Measurements from ENCODE around the gene SNRNP25.

The SNRNP25 gene

DNA sequence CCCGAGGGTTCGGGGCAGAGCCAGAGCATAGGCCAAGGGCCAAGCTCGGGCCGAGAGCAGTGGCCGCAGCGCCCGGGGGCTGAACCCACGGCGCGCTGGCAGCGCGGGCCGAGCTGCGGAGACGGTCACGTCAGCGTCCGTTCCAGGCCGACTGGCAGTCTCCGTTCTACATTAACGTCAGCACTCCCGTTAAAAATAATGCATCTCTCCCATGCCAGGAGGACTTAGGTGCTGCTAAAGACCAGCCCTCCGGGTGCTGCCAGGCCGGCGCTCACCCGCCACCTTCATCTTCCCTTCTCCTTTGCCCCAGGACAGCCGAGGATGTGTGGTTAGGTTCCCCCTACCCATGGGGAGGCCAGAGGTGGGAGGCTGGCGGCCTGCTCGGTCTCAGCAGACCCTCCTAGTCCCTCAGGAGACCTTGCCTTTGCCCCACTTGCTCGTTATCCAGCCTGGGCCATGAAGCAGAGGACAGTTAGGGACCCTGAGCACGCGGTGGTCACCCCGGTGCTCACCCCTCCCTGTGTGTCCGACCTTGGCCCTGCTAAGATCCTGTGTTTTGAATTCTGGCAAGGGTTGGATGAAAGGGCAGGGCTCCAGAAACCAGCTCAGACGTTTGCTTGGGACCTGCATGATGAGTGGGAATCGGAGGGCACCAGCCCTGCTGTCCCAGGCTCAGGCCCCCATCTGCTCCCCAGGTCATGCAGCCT, 25.0 kb downstream of the SNRNP25 start:
- DNase-seq: no peak

DNA sequence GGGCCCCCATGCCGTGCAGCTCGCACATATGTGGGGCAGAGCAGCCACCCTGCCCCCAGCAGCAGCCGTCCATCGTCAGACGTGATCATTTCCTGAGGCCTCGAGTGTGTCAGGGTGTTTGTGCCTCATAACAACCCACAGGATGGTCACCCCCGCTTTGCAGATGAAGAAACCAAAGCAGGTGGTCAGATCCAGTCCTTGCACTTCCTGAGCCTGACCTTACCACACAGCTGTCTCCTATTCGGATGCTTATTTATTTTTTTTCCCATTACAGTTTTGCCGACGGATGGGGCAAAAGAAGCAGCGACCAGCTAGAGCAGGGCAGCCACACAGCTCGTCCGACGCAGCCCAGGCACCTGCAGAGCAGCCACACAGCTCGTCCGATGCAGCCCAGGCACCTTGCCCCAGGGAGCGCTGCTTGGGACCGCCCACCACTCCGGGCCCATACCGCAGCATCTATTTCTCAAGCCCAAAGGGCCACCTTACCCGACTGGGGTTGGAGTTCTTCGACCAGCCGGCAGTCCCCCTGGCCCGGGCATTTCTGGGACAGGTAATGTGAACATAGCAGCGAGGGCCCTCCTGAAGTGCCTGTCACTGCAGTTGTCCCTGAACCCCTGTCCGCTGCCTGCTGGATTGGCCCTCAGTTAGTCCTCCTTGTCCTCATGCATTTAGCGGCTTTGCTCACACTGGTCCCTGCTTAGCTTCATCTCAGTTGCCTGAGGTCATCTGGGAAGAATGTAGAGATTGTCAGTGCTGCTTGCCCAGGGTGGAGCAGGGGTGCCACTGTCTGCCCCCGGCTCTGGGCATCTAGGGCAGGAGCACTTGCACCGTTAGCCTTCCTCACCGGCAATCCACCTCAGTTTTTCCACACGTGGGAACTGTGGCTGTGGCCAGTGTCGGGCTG, 25.8 kb downstream of the SNRNP25 start:
- no peak for DNase-seq

DNA sequence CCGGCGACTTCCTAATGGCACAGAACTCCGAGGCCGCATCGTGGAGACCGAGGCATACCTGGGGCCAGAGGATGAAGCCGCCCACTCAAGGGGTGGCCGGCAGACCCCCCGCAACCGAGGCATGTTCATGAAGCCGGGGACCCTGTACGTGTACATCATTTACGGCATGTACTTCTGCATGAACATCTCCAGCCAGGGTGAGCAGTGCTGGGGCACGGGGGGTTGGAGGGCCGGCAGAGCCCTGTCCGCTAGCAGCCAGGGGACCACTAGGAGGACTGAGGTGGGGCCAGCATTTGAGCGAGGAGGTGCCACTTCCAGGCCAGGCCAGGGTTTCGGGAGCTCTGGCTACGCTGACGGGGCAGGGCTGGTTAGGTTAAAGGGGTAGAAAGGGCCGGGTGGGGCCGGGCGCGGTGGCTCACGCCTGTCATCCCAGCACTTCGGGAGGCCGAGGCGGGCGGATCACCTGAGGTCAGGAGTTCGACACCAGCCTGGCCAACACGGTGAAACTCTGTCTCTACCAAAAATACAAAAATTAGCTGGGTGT, 29.5 kb downstream of the SNRNP25 start:
- no peak for DNase-seq

DNA sequence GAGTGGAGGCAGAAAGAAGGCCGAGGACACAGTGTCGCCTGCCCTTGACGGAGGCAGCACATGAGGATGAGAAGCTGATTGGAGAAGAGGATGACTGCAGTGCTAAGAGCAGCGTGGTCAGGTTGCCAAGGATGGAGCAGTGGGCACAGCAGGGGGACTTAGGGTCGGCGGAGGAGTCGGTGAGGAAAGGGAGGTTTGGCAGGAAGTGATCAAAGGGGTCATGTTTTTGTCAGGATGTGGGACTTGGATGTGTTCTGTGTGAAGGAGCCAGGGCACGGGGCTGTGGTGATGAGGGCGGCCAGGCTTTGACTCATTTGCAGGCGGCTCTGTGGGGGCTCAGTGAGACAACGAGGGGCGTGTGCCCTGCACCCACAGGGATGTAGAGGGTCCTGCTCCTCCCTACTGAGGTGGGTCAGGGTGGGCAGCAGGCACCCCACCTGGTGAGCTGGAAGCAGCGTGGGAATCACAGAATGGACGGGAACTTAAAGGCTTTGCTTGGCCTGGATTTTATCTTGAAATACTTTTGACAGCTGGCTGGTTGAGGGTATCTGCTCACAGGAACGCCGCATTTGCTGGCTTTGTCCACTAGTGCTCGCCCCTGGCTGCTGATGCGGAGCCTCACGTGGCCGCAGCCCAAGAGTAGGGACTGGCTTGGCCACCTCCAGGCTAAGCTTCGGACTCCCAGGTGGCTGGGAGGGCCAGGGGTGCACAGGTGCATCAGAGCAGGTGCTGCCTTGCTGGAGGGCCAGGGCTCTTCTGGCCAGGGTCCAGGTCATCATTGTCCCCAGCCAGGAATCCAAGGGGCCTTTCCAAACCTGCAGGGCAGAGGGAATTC, 30.4 kb downstream of the SNRNP25 start:
- peak in 1 of 2 experiments; percentile 7 for DNase-seq

DNA sequence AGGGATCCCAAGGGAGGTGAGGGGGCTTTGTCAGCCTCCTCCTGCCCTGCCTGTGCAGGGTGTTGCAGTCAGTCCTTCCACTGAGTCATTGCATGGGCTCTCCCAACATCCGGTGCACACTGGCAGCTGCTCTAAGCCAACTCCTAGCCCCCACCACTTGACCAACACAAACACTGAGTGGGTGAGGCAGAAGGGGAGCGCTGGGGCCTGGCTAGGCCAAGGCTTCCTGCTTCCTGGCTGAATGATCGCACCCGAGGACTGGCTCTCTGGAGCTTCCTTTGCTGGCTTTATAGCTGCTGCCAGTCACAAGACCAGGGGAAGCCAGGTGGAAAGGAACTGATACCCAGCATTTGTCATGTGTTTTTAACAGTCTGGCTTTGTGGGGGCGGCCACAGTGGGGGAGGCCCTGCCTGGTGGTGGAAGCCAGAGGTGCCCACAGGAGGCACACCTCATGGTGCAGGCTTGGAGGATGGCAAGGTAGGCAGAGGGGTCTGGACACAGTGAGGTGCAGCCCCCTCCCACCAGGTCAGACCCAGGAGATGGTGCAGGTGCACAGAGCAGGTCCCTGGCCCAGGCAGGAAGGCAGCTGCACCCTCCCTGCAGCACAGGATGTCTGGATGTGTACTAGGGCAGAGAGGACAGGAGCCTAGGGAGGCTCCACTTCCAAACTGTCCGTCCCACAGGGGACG, 31.2 kb downstream of the SNRNP25 start:
- peak; percentile 51 to 73 for DNase-seq

DNA sequence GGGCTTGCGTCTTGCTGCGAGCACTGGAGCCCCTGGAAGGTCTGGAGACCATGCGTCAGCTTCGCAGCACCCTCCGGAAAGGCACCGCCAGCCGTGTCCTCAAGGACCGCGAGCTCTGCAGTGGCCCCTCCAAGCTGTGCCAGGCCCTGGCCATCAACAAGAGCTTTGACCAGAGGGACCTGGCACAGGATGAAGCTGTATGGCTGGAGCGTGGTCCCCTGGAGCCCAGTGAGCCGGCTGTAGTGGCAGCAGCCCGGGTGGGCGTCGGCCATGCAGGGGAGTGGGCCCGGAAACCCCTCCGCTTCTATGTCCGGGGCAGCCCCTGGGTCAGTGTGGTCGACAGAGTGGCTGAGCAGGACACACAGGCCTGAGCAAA, 31.8 kb downstream of the SNRNP25 start:
- no peak for DNase-seq

DNA sequence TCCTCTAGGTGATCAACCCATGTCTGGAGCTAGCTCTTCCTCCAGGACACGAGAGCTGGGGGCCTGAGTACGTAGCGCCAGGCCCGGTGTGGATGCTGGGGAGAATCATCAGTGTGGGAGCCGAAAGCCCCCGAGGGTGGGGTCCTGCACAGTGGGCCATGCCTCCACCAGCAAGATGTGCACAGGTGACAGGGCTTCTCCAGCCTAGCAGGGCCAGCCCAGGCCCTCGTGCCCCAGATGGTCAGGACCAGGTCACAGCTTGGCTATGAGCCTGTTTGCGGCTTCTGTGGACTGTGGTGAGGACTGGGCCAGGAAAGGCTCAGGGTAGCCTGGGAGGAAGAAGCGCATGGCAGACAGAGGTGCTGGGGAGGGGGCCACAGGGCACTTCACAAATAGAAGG, 32.2 kb downstream of the SNRNP25 start:
- DNase-seq: no peak

DNA sequence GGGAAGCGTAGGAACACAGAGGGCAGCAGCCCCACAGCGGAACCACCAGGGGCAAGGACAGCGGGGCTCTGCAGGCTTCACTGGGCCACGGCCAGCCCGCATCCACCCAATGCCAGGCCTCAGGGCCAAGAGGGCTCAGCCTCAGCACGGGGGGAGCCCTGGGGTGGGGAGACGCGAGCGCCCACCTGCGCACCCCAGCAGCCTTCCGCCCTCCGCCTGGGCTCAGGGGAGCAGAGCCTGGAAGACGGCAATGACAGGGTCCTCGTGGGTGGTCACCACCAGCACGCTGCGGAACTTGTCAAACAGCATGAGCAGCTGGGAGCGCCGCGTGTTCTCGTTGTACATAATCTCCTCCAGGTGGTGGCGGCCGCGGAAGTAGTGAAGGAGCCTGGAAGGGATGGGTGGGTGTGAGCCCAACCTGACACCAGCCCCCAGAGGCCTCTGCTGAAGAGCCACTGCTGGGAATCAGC, 32.9 kb downstream of the SNRNP25 start:
- DNase-seq: no peak

DNA sequence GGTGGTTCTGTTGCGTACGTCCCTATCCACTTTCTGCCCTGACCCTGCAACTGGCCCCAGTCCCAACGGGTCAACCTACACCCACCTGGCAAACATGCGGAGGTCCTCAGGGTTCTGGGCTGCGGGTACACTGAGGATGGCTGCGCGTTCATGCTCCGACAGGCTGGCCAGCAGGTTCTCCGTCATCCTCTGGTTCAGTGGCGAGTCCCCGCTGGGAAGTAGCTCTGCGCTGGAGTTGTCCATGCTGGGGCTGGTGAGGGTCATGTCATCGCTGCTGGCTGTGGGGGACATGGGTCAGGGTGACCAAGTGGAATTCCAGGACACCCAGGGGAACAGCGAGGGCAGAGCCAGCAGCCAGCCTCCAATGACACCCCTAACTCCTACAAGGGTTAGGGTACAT, 35.0 kb downstream of the SNRNP25 start:
- DNase-seq: no peak

DNA sequence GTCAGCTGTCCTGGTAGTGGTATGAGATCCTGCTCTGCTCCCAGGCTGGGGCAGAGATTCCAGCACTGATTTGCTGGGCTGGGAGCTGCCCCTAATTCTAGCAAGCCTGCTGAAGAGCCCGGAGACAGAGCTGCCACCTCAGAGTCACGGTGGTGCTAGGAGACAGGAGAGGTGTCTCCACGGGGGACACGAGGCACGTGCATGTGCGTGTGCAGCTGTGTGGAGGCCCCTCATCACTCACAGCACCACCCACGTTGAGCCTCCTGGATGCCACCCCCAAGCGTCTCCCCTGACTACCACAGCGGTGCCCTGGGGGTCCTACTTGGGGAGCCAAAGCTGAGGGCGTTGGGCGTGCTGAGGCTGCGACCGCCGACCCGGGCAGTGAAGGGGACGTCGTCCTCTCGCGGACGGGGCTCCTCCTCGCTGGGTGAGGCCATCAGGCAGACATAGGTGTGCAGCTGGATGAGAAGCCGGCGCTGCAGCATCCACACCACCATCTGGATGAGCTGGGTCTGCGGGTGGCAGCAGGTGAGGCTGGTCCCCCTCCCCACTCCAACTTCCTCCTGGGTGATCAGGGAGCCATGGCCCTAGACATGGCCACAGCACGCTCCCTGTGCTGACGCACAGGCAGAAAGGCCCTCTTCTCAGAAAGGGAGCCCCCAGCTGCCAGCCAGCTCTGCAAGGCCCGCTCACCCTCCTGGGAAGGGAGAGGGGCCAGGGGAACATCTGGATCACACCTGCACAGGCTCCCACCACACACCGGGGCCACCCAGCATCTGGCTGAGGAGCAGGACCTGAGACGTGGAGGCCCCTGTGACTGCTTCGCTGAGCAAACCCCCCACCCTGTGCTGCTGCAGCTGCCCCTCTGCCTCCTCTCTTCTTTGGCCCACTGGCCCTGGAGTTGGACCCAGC, 36.0 kb downstream of the SNRNP25 start:
- no peak for DNase-seq

DNA sequence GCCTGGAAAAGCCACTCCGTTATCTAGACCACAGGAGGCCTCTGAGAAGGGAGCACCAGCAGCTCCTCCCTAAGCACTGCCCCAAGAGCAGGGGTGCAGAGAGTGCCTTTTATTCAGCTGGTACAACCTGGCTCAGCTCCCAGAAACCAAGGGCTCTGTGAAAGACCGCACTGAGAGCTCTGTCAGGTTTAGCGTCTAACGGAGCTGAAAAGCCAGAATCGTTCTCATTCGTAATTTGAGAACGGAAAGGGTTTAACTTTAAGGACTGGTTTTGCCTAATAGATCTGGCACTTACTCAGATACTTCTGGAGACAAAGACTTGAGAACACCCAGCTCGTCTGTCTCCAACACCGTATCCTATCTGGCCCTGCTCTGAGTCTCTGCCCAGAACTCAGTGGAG, 37.9 kb downstream of the SNRNP25 start:
- no peak for DNase-seq

DNA sequence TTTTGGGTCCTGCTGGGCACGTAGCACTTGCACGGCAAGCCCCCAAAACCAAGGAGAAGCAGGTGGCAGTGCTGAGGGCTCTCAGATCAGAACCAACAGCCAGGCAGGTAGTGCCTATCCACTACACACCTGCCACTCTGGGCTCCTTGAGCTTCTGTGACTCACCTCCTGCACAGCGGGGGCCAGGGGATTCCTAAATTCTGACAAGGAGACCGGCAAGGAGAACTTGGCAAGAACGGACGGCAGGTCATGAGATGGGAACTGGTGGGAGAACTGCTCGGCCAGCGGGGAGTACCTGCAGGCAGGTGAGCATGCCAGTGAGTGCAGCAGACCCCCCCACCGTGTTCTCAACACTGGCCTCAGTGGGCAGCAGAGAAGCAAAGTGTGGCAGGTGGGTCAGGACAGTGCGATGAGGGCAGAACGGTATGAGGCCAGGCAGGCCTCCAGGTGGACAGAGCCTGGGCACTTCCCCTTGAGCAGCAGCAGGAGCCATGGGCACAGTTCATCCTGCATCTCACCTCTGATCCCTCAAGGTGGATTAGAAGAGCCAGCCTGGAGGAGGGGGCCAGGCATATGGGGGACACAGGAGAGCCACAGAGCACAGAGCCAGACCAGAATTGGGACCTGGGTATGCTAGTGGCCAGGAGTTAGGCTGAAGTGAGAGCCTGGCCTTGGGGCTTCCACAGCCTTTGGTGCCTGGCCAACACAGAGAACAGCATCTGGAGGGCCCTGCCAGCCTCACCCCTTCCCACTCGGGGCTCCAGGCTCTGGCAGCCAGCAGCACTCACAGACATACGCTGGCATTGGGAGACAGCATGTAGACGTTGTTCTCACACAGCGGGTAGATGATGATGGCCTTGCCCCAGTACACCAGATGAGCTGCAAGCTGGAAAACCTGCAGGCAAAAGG, 39.1 kb downstream of the SNRNP25 start:
- no peak for DNase-seq

DNA sequence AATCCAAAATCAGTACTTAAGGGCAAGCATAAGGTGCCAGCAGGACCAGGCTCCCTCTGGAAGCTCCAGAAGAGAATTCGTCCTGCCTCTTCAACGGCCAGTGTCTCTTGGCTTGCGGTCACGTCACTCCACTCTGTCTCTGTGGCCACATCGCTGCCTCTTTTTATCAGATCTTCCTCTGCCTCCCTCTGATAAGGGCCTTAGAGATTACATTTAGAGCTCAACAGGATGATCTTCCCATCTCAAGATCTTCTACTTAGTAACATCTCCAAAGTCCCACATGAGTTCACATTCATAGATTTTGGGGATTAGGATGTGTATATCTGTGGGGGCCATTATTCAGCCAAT, 41.3 kb downstream of the SNRNP25 start:
- no peak for DNase-seq

DNA sequence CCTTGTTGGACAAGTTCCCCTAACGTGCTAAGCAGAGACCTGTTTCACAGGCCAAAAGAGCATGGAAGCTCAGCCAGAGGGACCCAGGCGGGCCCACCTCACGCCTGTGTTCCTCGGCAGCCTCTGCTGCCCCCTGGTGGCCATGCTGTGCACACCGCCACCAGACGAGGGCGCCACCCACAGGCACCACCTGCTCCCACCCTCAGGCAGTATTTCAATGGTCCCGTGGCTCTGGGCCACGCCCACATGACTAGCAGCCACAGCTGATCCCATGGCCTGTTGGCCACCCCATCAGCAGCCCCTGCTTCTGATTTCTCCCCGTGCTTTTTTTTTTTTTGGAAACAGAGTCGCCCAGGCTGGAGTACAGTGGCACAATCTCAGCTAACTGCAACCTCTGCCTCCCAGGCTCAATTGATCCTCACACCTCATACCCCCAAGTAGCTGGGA, 43.3 kb downstream of the SNRNP25 start:
- peak; percentile 41 to 62 for DNase-seq

DNA sequence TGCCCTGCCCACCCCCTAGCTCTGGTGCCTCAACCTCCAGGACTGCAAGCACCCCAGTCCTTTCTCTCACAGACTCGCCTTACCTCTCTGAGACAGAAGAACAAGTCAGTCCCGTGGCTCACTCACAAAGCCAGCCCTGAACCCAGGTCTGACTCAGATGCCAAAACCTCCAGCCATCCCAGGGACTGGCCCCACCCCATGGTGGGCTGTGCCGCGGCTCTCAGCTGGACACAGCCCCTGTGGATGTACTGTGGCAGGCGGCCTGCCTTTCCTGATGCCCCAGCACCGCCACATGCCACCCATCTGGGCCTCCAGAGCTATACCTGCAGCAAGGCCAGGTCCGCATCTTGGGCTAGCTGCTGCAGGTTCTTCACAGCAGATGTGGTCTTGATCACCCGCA, 44.2 kb downstream of the SNRNP25 start:
- DNase-seq: no peak

DNA sequence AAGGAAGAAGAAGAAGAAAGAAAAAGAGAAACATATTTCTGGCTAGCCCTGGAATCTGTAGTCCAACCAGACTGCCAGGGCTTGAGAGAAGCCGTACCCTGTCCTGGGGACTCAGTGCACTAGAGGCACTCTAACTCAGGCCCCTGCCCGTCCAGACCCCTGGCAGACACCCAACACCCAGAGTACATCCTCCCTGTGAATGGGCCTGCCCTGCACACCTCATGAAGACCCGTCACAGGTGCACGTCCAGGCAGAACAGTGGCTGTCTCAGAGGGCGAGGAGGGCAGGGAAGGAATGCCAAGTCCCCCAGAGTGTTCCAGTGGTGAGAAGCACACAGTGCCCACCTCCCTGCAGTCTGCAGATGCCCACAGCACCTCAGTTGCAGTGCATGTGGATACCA, 47.4 kb downstream of the SNRNP25 start:
- no peak for DNase-seq

DNA sequence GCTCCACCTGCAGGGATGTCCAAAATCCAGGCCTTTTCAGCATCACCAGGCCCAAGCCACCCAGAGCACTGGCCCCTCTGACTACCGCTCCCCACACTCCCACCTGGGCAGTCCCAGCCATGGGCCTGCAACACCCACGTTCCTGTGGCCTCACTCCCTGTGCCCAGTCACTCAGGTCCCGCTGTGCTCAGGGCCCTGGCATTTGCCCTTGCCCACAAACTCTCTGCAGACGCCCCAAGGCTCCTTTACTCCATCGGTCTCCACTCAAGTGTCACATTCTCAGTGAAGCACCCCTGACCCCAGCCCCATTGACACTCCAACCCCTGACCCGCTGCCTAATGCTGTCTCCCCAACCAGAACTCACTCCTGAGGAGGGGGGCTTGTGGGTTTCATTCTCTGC, 48.0 kb downstream of the SNRNP25 start:
- no peak for DNase-seq

DNA sequence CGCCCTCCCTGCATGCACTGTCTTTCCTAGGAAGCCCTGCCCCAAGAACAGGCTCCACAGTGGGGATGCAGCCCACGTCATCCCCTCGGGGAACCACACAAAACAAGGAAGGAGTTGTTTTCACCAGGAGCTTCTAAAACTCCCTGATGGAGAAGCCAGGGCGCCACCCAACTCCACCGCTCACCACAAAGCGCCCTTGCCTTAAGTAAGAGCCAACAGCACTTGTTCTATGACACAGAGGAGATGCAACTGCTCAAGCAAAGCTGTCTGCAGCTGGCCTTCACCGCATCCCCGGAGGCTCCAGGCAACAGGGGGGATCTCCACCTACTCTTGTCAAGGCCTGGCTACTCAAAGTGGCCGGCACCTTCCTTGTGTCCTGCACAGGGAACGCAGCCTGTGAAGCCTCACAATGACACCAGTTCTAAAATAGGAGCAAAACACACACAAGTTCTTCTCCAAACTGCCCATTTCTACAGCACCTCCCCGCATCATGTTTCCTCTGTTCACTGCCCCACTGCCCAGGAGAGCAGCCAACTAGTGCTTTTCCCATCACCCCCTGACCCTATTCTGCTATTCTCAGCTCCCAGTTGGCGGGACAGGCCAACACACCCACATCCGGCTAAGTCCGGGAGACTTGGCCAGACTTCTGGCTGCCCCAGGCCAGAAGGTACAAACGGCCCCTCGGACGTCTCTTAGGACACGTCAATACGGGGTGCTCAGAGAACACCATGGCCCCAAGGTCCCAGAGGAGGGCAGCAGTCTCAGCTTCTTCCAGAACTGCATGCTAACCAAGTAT, 48.6 kb downstream of the SNRNP25 start:
- no peak for DNase-seq

DNA sequence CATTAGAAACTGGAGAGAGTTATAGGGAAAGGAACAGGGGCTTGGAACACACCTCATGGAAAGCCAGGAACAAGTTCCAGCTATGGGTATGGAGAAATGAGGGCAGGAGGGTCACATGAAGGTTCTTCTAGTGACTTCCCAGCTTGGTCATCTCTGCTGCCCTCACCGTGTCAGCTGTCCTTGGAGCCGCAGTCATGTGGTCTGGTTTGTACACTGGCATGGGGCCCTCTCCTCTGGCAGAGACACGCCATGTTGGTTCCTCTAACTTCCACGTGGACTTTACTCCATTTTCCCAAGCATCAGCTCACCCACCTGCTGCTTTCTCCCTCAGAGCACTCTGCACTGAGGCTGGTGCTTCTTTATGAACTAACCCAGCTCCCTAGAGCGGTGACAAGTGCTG, 50.7 kb downstream of the SNRNP25 start:
- DNase-seq: no peak
